Stimulated activated CD8-positive, alpha-beta memory T cell treated with anti-CD3 and anti-CD28 coated beads, Interleukin-2, amount 100 ng/mL, for 1 hour (primary cell): ENCODE results near the gene DTX4.

ENCODE experiments used
- DNase-seq, 2 donors: peaks; one replicate each; pipeline ENCODE4 v3.0.0-alpha.2; 2020; ENCODE audit warnings: low read depth in 2 of 2

The DTX4 gene

GRCh38 chr11:59219836-59220235, 47.9 kb downstream of the DTX4 start:
- no peak for DNase-seq

GRCh38 chr11:59221441-59221840, 49.5 kb downstream of the DTX4 start:
- no peak for DNase-seq

- no peak for DNase-seq
Measured at GRCh38 chr11:59222464-59223060, 50.6 kb downstream of the DTX4 start.

- no peak for DNase-seq
Measured at GRCh38 chr11:59223177-59223576, 51.2 kb downstream of the DTX4 start.

- no peak for DNase-seq
Measured at GRCh38 chr11:59223611-59224010, 51.7 kb downstream of the DTX4 start.

- no peak for DNase-seq
Measured at GRCh38 chr11:59224351-59224928, 52.5 kb downstream of the DTX4 start.

GRCh38 chr11:59225017-59225416, 53.1 kb downstream of the DTX4 start:
- DNase-seq = no peak

- DNase-seq = no peak
Measured at GRCh38 chr11:59226396-59226795, 54.5 kb downstream of the DTX4 start.

GRCh38 chr11:59240322-59240721, 68.4 kb downstream of the DTX4 start:
- DNase-seq = no peak

GRCh38 chr11:59243633-59244032, 71.7 kb downstream of the DTX4 start:
- DNase-seq = no peak

GRCh38 chr11:59247531-59248227, 75.7 kb downstream of the DTX4 start:
- no peak for DNase-seq

GRCh38 chr11:59249535-59249934, 77.6 kb downstream of the DTX4 start:
- no peak for DNase-seq

- DNase-seq = no peak
Measured at GRCh38 chr11:59253001-59253400, 81.1 kb downstream of the DTX4 start.

GRCh38 chr11:59254286-59254685, 82.4 kb downstream of the DTX4 start:
- DNase-seq = no peak

GRCh38 chr11:59255281-59255680, 83.3 kb downstream of the DTX4 start:
- DNase-seq = no peak
